HG03575 (cell line): ENCODE data around the gene CCDC152.
"Not testable (repeated sequence)": the region's sequence is repeated elsewhere in the genome, so short reads cannot be mapped to it uniquely, and the experiment has no call there.

Experiments
- ATAC-seq: cut with Tn5 transposase; IDR thresholded peaks from one replicate; pipeline ENCODE4 v1.9.1; 2021; ENCODE audit not compliant: unreplicated experiment, insufficient number of reproducible peaks, low FRiP score; ENCODE audit errors: extremely low read depth

CCDC152 gene

GRCh38 chr5:42840269-42840668 lies 83.7 kb downstream of the CCDC152 start:
- no peak for ATAC-seq

GRCh38 chr5:42840842-42841567 lies 84.4 kb downstream of the CCDC152 start:
- ATAC-seq: no peak

- no peak for ATAC-seq
Measured at GRCh38 chr5:42842921-42843641, 86.5 kb downstream of the CCDC152 start.

GRCh38 chr5:42843675-42844292 lies 87.2 kb downstream of the CCDC152 start:
- no peak for ATAC-seq

- ATAC-seq: not testable (repeated sequence)
Measured at GRCh38 chr5:42844408-42844807, 87.8 kb downstream of the CCDC152 start.

- no peak for ATAC-seq
Measured at GRCh38 chr5:42848545-42848944, 91.9 kb downstream of the CCDC152 start.

- ATAC-seq: no peak
Measured at GRCh38 chr5:42851481-42851880, 94.9 kb downstream of the CCDC152 start.
